ENCODE measurements around the gene MINDY4.

Gene MINDY4

GRCh38 chr7:30896783-30897637, 125.8 kb downstream of the MINDY4 start:
- Mint-ChIP-seq H3K4me3 (no peak overlapping the region), H3K4me1 (peaks cover 10% of the 10 kb centered on the region), H3K9me3 (no peaks in the 10 kb centered on the region), H3K27ac (no peak overlapping the region), H3K36me3 (no peaks in the 10 kb centered on the region), H3K27me3 (peaks cover 22% of the 10 kb centered on the region)
- no peak for DNase-seq
- CTCF ChIA-PET: no interaction called here

GRCh38 chr7:30897770-30898169, 126.6 kb downstream of the MINDY4 start:
- CTCF ChIA-PET: no interaction called here
- Mint-ChIP-seq H3K36me3 (no peaks in the 10 kb centered on the region), H3K9me3 (no peaks in the 10 kb centered on the region), H3K4me1 (peaks cover 10% of the 10 kb centered on the region), H3K4me3 (no peak overlapping the region), H3K27ac (no peak overlapping the region), H3K27me3 (peaks cover 18% of the 10 kb centered on the region)
- no peak for DNase-seq

- no peaks in the 10 kb centered on the region for H3K9me3 Mint-ChIP-seq
- CTCF ChIA-PET: no interaction called here
- no peak overlapping the region for H3K4me3 Mint-ChIP-seq
- peaks cover 18% of the 10 kb centered on the region for H3K27me3 Mint-ChIP-seq
- DNase-seq: no peak
- H3K27ac Mint-ChIP-seq: no peak overlapping the region
- peaks cover 11% of the 10 kb centered on the region for H3K4me1 Mint-ChIP-seq
- no peaks in the 10 kb centered on the region for H3K36me3 Mint-ChIP-seq
These were observed 127.2 kb downstream of the MINDY4 start for GRCh38 chr7:30898411-30898810.

GRCh38 chr7:30899066-30899465, 127.8 kb downstream of the MINDY4 start:
- DNase-seq: no peak
- Mint-ChIP-seq H3K36me3 (no peaks in the 10 kb centered on the region), H3K27ac (no peak overlapping the region), H3K27me3 (peaks cover 18% of the 10 kb centered on the region), H3K4me3 (no peak overlapping the region), H3K4me1 (peaks cover 12% of the 10 kb centered on the region), H3K9me3 (no peaks in the 10 kb centered on the region)
- CTCF ChIA-PET: no interaction called here

- DNase-seq: no peak
- H3K4me1 Mint-ChIP-seq: peaks cover 12% of the 10 kb centered on the region
- no peak overlapping the region for H3K4me3 Mint-ChIP-seq
- CTCF ChIA-PET: no interaction called here
- no peak overlapping the region for H3K27ac Mint-ChIP-seq
- H3K9me3 Mint-ChIP-seq: no peaks in the 10 kb centered on the region
- peaks cover 13% of the 10 kb centered on the region for H3K27me3 Mint-ChIP-seq
- no peaks in the 10 kb centered on the region for H3K36me3 Mint-ChIP-seq
These were observed 128.4 kb downstream of the MINDY4 start for GRCh38 chr7:30899630-30900029.

- H3K4me3 Mint-ChIP-seq: no peak overlapping the region
- peaks cover 11% of the 10 kb centered on the region for H3K27me3 Mint-ChIP-seq
- H3K9me3 Mint-ChIP-seq: no peaks in the 10 kb centered on the region
- no peaks in the 10 kb centered on the region for H3K36me3 Mint-ChIP-seq
- H3K27ac Mint-ChIP-seq: no peak overlapping the region
- DNase-seq: no peak
- CTCF ChIA-PET: no interaction called here
- H3K4me1 Mint-ChIP-seq: peaks cover 12% of the 10 kb centered on the region
These were observed 128.8 kb downstream of the MINDY4 start for GRCh38 chr7:30900053-30900452.

- peaks cover 11% of the 10 kb centered on the region for H3K27me3 Mint-ChIP-seq
- H3K9me3 Mint-ChIP-seq: no peaks in the 10 kb centered on the region
- H3K27ac Mint-ChIP-seq: no peak overlapping the region
- no peak overlapping the region for H3K4me3 Mint-ChIP-seq
- no peaks in the 10 kb centered on the region for H3K36me3 Mint-ChIP-seq
- CTCF ChIA-PET: no interaction called here
- peaks cover 12% of the 10 kb centered on the region for H3K4me1 Mint-ChIP-seq
- no peak for DNase-seq
These were observed 129.7 kb downstream of the MINDY4 start for GRCh38 chr7:30900803-30901362.

- no peak overlapping the region for H3K4me3 Mint-ChIP-seq
- no peak for DNase-seq
- CTCF ChIA-PET: no interaction called here
- H3K27ac Mint-ChIP-seq: no peak overlapping the region
- H3K4me1 Mint-ChIP-seq: peaks cover 12% of the 10 kb centered on the region
- H3K9me3 Mint-ChIP-seq: no peaks in the 10 kb centered on the region
- peaks cover 7% of the 10 kb centered on the region for H3K27me3 Mint-ChIP-seq
- H3K36me3 Mint-ChIP-seq: no peaks in the 10 kb centered on the region
These were observed 130.6 kb downstream of the MINDY4 start for GRCh38 chr7:30901856-30902255.

- Mint-ChIP-seq H3K36me3 (no peaks in the 10 kb centered on the region), H3K4me3 (no peak overlapping the region), H3K27ac (no peak overlapping the region), H3K27me3 (peaks cover 4% of the 10 kb centered on the region), H3K4me1 (peaks cover 12% of the 10 kb centered on the region), H3K9me3 (no peaks in the 10 kb centered on the region)
- DNase-seq: no peak
- CTCF ChIA-PET: no interaction called here
These were observed 131.2 kb downstream of the MINDY4 start for GRCh38 chr7:30902466-30902865.

GRCh38 chr7:30903146-30903545, 131.9 kb downstream of the MINDY4 start:
- no peaks in the 10 kb centered on the region for H3K27me3 Mint-ChIP-seq
- DNase-seq: no peak
- H3K4me3 Mint-ChIP-seq: no peak overlapping the region
- CTCF ChIA-PET: no interaction called here
- no peak overlapping the region for H3K27ac Mint-ChIP-seq
- H3K36me3 Mint-ChIP-seq: no peaks in the 10 kb centered on the region
- H3K4me1 Mint-ChIP-seq: peaks cover 12% of the 10 kb centered on the region
- H3K9me3 Mint-ChIP-seq: no peaks in the 10 kb centered on the region

GRCh38 chr7:30904561-30904960, 133.3 kb downstream of the MINDY4 start:
- Mint-ChIP-seq H3K9me3 (no peaks in the 10 kb centered on the region), H3K27me3 (no peaks in the 10 kb centered on the region), H3K27ac (no peak overlapping the region), H3K4me3 (no peak overlapping the region), H3K4me1 (peaks cover 12% of the 10 kb centered on the region), H3K36me3 (no peaks in the 10 kb centered on the region)
- no peak for DNase-seq
- CTCF ChIA-PET: no interaction called here

GRCh38 chr7:30905078-30906012, 134.1 kb downstream of the MINDY4 start:
- H3K4me1 Mint-ChIP-seq: peaks cover 12% of the 10 kb centered on the region
- CTCF ChIA-PET: no interaction called here

GRCh38 chr7:30906014-30906413, 134.8 kb downstream of the MINDY4 start:
- Mint-ChIP-seq H3K4me1 (peaks cover 10% of the 10 kb centered on the region), H3K36me3 (no peaks in the 10 kb centered on the region), H3K27ac (no peak overlapping the region), H3K9me3 (no peaks in the 10 kb centered on the region), H3K27me3 (no peaks in the 10 kb centered on the region), H3K4me3 (no peak overlapping the region)
- CTCF ChIA-PET: no interaction called here
- DNase-seq: no peak

More at GRCh38 chr7:30905078-30906012, 134.1 kb downstream of the MINDY4 start:
- no peak overlapping the region for H3K4me3 Mint-ChIP-seq
- H3K36me3 Mint-ChIP-seq: no peaks in the 10 kb centered on the region
- H3K27ac Mint-ChIP-seq: no peak overlapping the region
- no peaks in the 10 kb centered on the region for H3K9me3 Mint-ChIP-seq
- no peak for DNase-seq
- no peaks in the 10 kb centered on the region for H3K27me3 Mint-ChIP-seq

- CTCF ChIA-PET: no interaction called here
- no peak for DNase-seq
- Mint-ChIP-seq H3K27me3 (peaks cover under 1% of the 10 kb centered on the region), H3K27ac (no peak overlapping the region), H3K36me3 (no peaks in the 10 kb centered on the region), H3K9me3 (no peaks in the 10 kb centered on the region), H3K4me1 (peaks cover 4% of the 10 kb centered on the region), H3K4me3 (no peak overlapping the region)
These were observed 135.5 kb downstream of the MINDY4 start for GRCh38 chr7:30906515-30907240.

Data from activated naive CD4-positive, alpha-beta T cell treated with anti-CD3 and anti-CD28 coated beads, Interleukin-2, amount 10 ng/mL, durations not matched to agents 7 days and 5 days (primary cell).